Osteoblast (primary cell): ENCODE data around the gene PLA2G4E. TPM values are rescaled to one million over a fixed set of nuclear protein-coding genes. Genes with fewer than 3 reads are reported as not detected.

ENCODE experiments used
- DNase-seq: peaks from one replicate; pipeline ENCODE4 v3.0.0; 2011; ENCODE audit warnings: low spot score, mixed read lengths; ENCODE audit not compliant: insufficient read length; ENCODE audit errors: missing footprints
- H2AFZ ChIP-seq: 2 replicates; pipeline ENCODE4 v1.6.0; 2011; ENCODE audit warnings: mild to moderate bottlenecking, low read length
- H3K27ac ChIP-seq: 2 replicates; pipeline ENCODE4 v1.5.1; 2011; ENCODE audit warnings: mild to moderate bottlenecking, low read depth, low read length, moderate library complexity
- H3K27me3 ChIP-seq: 2 replicates; pipeline ENCODE4 v1.6.0; 2012; ENCODE audit warnings: mild to moderate bottlenecking, control low read depth, inconsistent platforms, low read length, moderate library complexity; ENCODE audit not compliant: insufficient read depth
- H3K36me3 ChIP-seq: 2 replicates; pipeline ENCODE4 v1.5.1; 2011; ENCODE audit warnings: mild to moderate bottlenecking, low read length, control low read depth, moderate library complexity; ENCODE audit not compliant: insufficient read depth
- H3K4me1 ChIP-seq: 2 replicates; pipeline ENCODE4 v1.5.1; 2011; ENCODE audit warnings: mild to moderate bottlenecking, low read length, control low read depth, moderate library complexity; ENCODE audit not compliant: insufficient read depth
- H3K4me2 ChIP-seq: 2 replicates; pipeline ENCODE4 v1.6.0; 2011; ENCODE audit warnings: mild to moderate bottlenecking, low read length; ENCODE audit not compliant: insufficient read depth
- H3K4me3 ChIP-seq: fragments of 200-600 bp; sonication (generic); 3 replicates; pipeline ENCODE4 v1.5.1; 2012; ENCODE audit warnings: mild to moderate bottlenecking, low read length, inconsistent platforms; ENCODE audit not compliant: insufficient read depth
- H3K79me2 ChIP-seq: 2 replicates; pipeline ENCODE4 v1.6.0; 2012; ENCODE audit warnings: mild to moderate bottlenecking, low read length, control low read depth, inconsistent platforms; ENCODE audit not compliant: insufficient read depth
- H3K9me3 ChIP-seq: 2 replicates; pipeline ENCODE4 v1.5.1; 2011; ENCODE audit warnings: low read depth, low read length, control low read depth
- H4K20me1 ChIP-seq: 2 replicates; pipeline ENCODE4 v1.6.0; 2012; ENCODE audit warnings: mild to moderate bottlenecking, low read length, control low read depth; ENCODE audit not compliant: insufficient read depth
- total RNA-seq: library from RNA; depleted of rRNA; stranded (reverse); fragments of >200 nt; gene quantifications from 2 replicates; pipeline ENCODE4 v1.2.3, GENCODE V29; 2012
- TF ChIP-seq, protein P1 (sequence below): IDR thresholded peaks from 2 replicates; pipeline ENCODE4 v1.5.1; 2011; ENCODE audit warnings: mild to moderate bottlenecking, low read depth, low read length, moderate library complexity; ENCODE audit errors: extremely low read depth

PLA2G4E gene
- total RNA-seq, 1 donor = not detected

- Histone ChIP-seq H3K36me3 (peaks cover 24% of the 10 kb centered on the region), H3K4me2 (no peak overlapping the region), H3K27me3 (no peaks in the 10 kb centered on the region), H4K20me1 (no peaks in the 10 kb centered on the region), H3K9me3 (no peaks in the 10 kb centered on the region), H3K4me1 (peaks cover 20% of the 10 kb centered on the region), H3K79me2 (peaks cover 32% of the 10 kb centered on the region), H3K27ac (peak overlapping the region; percentile 48), H2AFZ (no peak overlapping the region), H3K4me3 (no peak overlapping the region)
- TF ChIP-seq, protein P1, sequence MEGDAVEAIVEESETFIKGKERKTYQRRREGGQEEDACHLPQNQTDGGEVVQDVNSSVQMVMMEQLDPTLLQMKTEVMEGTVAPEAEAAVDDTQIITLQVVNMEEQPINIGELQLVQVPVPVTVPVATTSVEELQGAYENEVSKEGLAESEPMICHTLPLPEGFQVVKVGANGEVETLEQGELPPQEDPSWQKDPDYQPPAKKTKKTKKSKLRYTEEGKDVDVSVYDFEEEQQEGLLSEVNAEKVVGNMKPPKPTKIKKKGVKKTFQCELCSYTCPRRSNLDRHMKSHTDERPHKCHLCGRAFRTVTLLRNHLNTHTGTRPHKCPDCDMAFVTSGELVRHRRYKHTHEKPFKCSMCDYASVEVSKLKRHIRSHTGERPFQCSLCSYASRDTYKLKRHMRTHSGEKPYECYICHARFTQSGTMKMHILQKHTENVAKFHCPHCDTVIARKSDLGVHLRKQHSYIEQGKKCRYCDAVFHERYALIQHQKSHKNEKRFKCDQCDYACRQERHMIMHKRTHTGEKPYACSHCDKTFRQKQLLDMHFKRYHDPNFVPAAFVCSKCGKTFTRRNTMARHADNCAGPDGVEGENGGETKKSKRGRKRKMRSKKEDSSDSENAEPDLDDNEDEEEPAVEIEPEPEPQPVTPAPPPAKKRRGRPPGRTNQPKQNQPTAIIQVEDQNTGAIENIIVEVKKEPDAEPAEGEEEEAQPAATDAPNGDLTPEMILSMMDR = no peak
- no peak for DNase-seq
These were observed 71.3 kb downstream of the PLA2G4E start for GRCh38 chr15:41949401-41950126.

DNA sequence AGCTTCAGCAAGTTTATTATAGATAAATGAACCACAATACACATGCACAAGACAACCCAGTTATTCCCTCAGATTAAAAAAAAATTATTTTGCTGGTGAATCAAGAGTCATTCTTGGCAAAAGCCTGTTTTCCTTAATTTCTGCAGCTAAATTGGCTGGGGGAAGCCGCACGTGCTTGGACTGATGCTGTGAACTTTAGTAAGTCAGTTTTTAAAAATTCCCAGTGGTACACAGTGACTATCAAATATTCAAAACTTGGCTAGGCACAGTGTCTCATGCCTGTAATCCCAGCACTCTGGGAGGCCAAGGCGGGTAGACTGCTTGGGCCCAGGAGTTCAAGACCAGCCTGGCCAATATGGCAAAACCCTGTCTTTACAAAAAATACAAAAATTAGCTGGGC, 72.4 kb downstream of the PLA2G4E start:
- no peaks in the 10 kb centered on the region for H4K20me1 ChIP-seq
- no peak overlapping the region for H3K27ac ChIP-seq
- no peak for DNase-seq
- H3K36me3 ChIP-seq = peaks cover 19% of the 10 kb centered on the region
- H2AFZ ChIP-seq = no peak overlapping the region
- no peak overlapping the region for H3K4me3 ChIP-seq
- H3K4me1 ChIP-seq = peaks cover 30% of the 10 kb centered on the region
- no peaks in the 10 kb centered on the region for H3K27me3 ChIP-seq
- H3K9me3 ChIP-seq = no peaks in the 10 kb centered on the region
- H3K4me2 ChIP-seq = no peak overlapping the region
- peaks cover 31% of the 10 kb centered on the region for H3K79me2 ChIP-seq
- TF ChIP-seq, protein P1 = no peak

- DNase-seq = no peak
- H3K4me3 ChIP-seq = no peak overlapping the region
- H2AFZ ChIP-seq = no peak overlapping the region
- peaks cover 35% of the 10 kb centered on the region for H3K4me1 ChIP-seq
- no peaks in the 10 kb centered on the region for H3K27me3 ChIP-seq
- no peak overlapping the region for H3K27ac ChIP-seq
- no peaks in the 10 kb centered on the region for H4K20me1 ChIP-seq
- TF ChIP-seq, protein P1 = no peak
- no peaks in the 10 kb centered on the region for H3K9me3 ChIP-seq
- H3K79me2 ChIP-seq = peaks cover 38% of the 10 kb centered on the region
- no peak overlapping the region for H3K4me2 ChIP-seq
- H3K36me3 ChIP-seq = peaks cover 6% of the 10 kb centered on the region
These were observed 73.9 kb downstream of the PLA2G4E start for GRCh38 chr15:41946970-41947369.

- no peak for DNase-seq
- Histone ChIP-seq H3K9me3 (no peaks in the 10 kb centered on the region), H3K27me3 (no peaks in the 10 kb centered on the region), H4K20me1 (no peaks in the 10 kb centered on the region), H2AFZ (no peak overlapping the region), H3K4me3 (no peak overlapping the region), H3K27ac (no peak overlapping the region), H3K79me2 (peaks cover 42% of the 10 kb centered on the region), H3K4me2 (no peak overlapping the region), H3K4me1 (peaks cover 41% of the 10 kb centered on the region), H3K36me3 (peaks cover 4% of the 10 kb centered on the region)
- TF ChIP-seq, protein P1 = no peak
These were observed 75.1 kb downstream of the PLA2G4E start for GRCh38 chr15:41945731-41946130.
